HepG2 (cell line): ENCODE results near the gene ARID1A. TPM values are rescaled to one million over a fixed set of nuclear protein-coding genes. Genes with fewer than 3 reads are reported as not detected.

Experiments
- ARNTL ChIP-seq: sonication (generic); formaldehyde crosslinking; IDR thresholded peaks from 2 replicates; pipeline ENCODE4 v1.4.0; 2020; ENCODE audit warnings: mild to moderate bottlenecking, missing genetic modification reagents
- CREB1 ChIP-seq, 2 experiments: fragments of 450-650 bp in 1 of 2; IDR thresholded peaks; 2 replicates each; pipeline ENCODE4 v1.6.1; 2016 to 2017; ENCODE audit warnings: control low read depth in 1 of 2, mild to moderate bottlenecking in 1 of 2, missing compliant biosample characterization in 1 of 2, missing genetic modification characterization in 1 of 2
- DR1 ChIP-seq: sonication (generic); formaldehyde crosslinking; IDR thresholded peaks from 2 replicates; pipeline ENCODE4 v1.8.0; 2021; ENCODE audit warnings: mild to moderate bottlenecking, missing genetic modification reagents, inconsistent platforms
- FUBP1 ChIP-seq: sonication (generic); formaldehyde crosslinking; IDR thresholded peaks from 2 replicates; pipeline ENCODE4 v1.5.1; 2020; ENCODE audit warnings: missing genetic modification reagents, mild to moderate bottlenecking, borderline replicate concordance
- RBM39 ChIP-seq: fragments of 200-400 bp; formaldehyde crosslinking; IDR thresholded peaks from one replicate; pipeline ENCODE4 v1.6.1; 2018; ENCODE audit warnings: antibody characterized with exemption, mild to moderate bottlenecking, low read depth, low read length; ENCODE audit not compliant: poor library complexity, severe bottlenecking
- REST ChIP-seq, 2 experiments: IDR thresholded peaks; 2 replicates each; pipeline ENCODE4 v1.6.1; 2011 to 2012; ENCODE audit warnings: low read length in 2 of 2, borderline replicate concordance in 1 of 2, low read depth in 1 of 2, mild to moderate bottlenecking in 1 of 2, moderate library complexity in 1 of 2
- SIX1 ChIP-seq: sonication (generic); formaldehyde crosslinking; IDR thresholded peaks from 2 replicates; pipeline ENCODE4 v1.4.0; 2020; ENCODE audit warnings: missing genetic modification reagents, borderline replicate concordance
- SP140L ChIP-seq: sonication (generic); formaldehyde crosslinking; IDR thresholded peaks from 2 replicates; pipeline ENCODE4 v1.4.0; 2020; ENCODE audit warnings: missing genetic modification reagents, borderline replicate concordance
- ZBTB8A ChIP-seq: sonication (generic); formaldehyde crosslinking; IDR thresholded peaks from 2 replicates; pipeline ENCODE4 v1.4.0; 2020; ENCODE audit warnings: mild to moderate bottlenecking, low read depth, missing genetic modification reagents, borderline replicate concordance
- ZNF224 ChIP-seq: sonication (generic); formaldehyde crosslinking; IDR thresholded peaks from 2 replicates; pipeline ENCODE4 v1.5.0; 2020; ENCODE audit warnings: mild to moderate bottlenecking, missing genetic modification reagents
- ZNF274 ChIP-seq: sonication (generic); formaldehyde crosslinking; IDR thresholded peaks from 2 replicates; pipeline ENCODE4 v1.5.1; 2020; ENCODE audit warnings: mild to moderate bottlenecking, missing genetic modification reagents
- ZNF496 ChIP-seq: sonication (generic); formaldehyde crosslinking; IDR thresholded peaks from 2 replicates; pipeline ENCODE4 v1.8.1; 2023; ENCODE audit warnings: mild to moderate bottlenecking, moderate library complexity, missing genetic modification reagents; ENCODE audit not compliant: insufficient replicate concordance
- polyA plus RNA-seq, 8 experiments: library from polyadenylated mRNA; depleted of rRNA in 3 of 8; stranded (reverse) in 7 of 8; unstranded in 1 of 8; fragments of >200 nt; fragmentation: Illumina TruSeq in 4 of 8; extraction: Trizol in 4 of 8; gene quantifications; 2 replicates each; pipeline versions ENCODE4 v1.2.1 to v1.2.3, GENCODE V29; 2011 to 2016; ENCODE audit warnings: low read depth in 4 of 8, missing spikeins in 1 of 8, mixed read lengths in 1 of 8; ENCODE audit not compliant: insufficient read depth in 1 of 8
- total RNA-seq, 5 experiments: library from RNA; depleted of rRNA; stranded (reverse); fragments of >200 nt; fragmentation: Illumina TruSeq; extraction: Trizol; gene quantifications; 2 replicates each; pipeline ENCODE4 v1.2.3, GENCODE V29; 2016; ENCODE audit warnings: low read depth in 1 of 5
- TF ChIP-seq, protein P1 (sequence below): sonication (generic); formaldehyde crosslinking; IDR thresholded peaks from 2 replicates; pipeline ENCODE4 v1.8.0; 2022; ENCODE audit warnings: missing genetic modification reagents, mild to moderate bottlenecking, borderline replicate concordance

Gene ARID1A
- total and polyA plus RNA-seq, 2 of the 13 experiments (the other 11 are each of a cell fraction or from before 2014, with no cell fraction given) = 11.9 to 15.9 TPM

DNA sequence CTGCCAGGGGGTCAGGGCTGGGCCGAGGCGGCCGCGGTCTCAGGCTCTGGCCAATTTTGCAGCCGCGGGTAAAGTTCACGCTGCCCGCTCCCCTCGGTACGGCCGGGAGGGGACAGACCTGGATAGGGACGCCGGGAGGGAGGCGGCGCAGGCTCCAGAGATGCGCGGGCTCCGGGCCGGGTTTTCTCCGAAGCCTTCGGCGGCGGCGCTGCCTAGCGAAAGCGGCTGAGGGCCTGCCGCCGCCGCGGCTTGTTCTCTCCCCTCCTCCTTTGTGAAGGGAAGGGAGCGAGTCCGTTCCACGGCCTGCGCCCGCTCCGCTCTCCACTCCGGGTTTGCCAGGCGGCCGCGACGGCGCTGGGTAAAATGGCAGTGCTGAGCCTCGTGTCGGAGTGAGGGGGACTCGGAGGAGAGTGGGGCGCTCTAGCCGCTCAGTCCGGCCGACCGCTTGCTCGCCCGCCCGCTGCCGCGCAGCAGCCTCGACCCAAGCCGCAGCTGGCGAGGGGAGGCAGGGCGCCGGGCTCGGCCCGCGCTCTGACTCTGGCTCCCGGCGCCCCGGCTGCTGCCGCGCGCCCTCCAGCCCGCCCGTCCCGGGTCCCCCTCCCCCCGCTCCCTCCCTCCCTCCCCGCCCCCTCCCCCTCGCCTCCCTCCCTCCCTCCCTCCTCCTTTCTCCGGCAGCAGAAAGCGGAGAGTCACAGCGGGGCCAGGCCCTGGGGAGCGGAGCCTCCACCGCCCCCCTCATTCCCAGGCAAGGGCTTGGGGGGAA lies at the start of gene ARID1A (continued):
- TF ChIP-seq SIX1 (peak; percentile 19; the same call in 1 of the 2 replicates), ZNF274 (CRISPR knock-in tag) (peak; percentile 80; the same call in 1 of the 2 replicates), REST (IDR thresholded peaks at IDR 0.05; ENCODE audit: borderline replicate concordance in 1 of 2, low read depth in 1 of 2, low read length in 2 of 2) (peak in 1 of 2 experiments; percentile 60; a peak in 1 of 4 replicates), DR1 (CRISPR knock-in tag) (peak; percentile 51), CREB1 (IDR thresholded peaks at IDR 0.05) (peak; percentile 20; the same call in 1 of the 2 replicates), CREB1 (CRISPR knock-in tag; IDR thresholded peaks at IDR 0.05) (peak; percentile 57; the same call in 1 of the 2 replicates), ZNF224 (CRISPR knock-in tag) (no peak), SP140L (0 out of 2 replicates have a peak, but pooled peaks have one; percentile 36), ZBTB8A (CRISPR knock-in tag) (no peak), FUBP1 (CRISPR knock-in tag) (no peak), ZNF496 (CRISPR knock-in tag) (no peak), ARNTL (CRISPR knock-in tag) (peak; percentile 75), RBM39 (peak; percentile 64)
- TF ChIP-seq, protein P1, sequence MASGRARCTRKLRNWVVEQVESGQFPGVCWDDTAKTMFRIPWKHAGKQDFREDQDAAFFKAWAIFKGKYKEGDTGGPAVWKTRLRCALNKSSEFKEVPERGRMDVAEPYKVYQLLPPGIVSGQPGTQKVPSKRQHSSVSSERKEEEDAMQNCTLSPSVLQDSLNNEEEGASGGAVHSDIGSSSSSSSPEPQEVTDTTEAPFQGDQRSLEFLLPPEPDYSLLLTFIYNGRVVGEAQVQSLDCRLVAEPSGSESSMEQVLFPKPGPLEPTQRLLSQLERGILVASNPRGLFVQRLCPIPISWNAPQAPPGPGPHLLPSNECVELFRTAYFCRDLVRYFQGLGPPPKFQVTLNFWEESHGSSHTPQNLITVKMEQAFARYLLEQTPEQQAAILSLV (CRISPR knock-in tag) = peak; percentile 82; the same call in 1 of the 2 replicates
